Ecto neural progenitor cell (in vitro differentiated cells): ENCODE results near the gene CDK6.

ENCODE experiments used
- DNase-seq: peaks from one replicate; pipeline ENCODE4 v3.0.0-alpha.2; 2018; ENCODE audit warnings: low spot score

The CDK6 gene

GRCh38 chr7:92708111-92709042 lies 128.0 kb downstream of the CDK6 start:
- DNase-seq, result no peak

GRCh38 chr7:92707435-92707834 lies 128.9 kb downstream of the CDK6 start:
- DNase-seq, result no peak

- no peak for DNase-seq
These were observed 129.8 kb downstream of the CDK6 start for GRCh38 chr7:92706563-92706962.

- DNase-seq, result no peak
These were observed 130.5 kb downstream of the CDK6 start for GRCh38 chr7:92705831-92706230.

- no peak for DNase-seq
These were observed 131.5 kb downstream of the CDK6 start for GRCh38 chr7:92704858-92705257.

- DNase-seq, result no peak
These were observed 133.8 kb downstream of the CDK6 start for GRCh38 chr7:92702535-92702934.

- DNase-seq, result no peak
These were observed 136.3 kb downstream of the CDK6 start for GRCh38 chr7:92699966-92700514.

GRCh38 chr7:92699560-92699959 lies 136.8 kb downstream of the CDK6 start:
- DNase-seq, result no peak

GRCh38 chr7:92698237-92698841 lies 138.0 kb downstream of the CDK6 start:
- DNase-seq, result no peak

- DNase-seq, result no peak
These were observed 139.0 kb downstream of the CDK6 start for GRCh38 chr7:92697414-92697813.

- DNase-seq, result no peak
These were observed 139.4 kb downstream of the CDK6 start for GRCh38 chr7:92697012-92697411.

GRCh38 chr7:92696584-92696983 lies 139.8 kb downstream of the CDK6 start:
- DNase-seq, result no peak

- DNase-seq, result peak; percentile 65
These were observed 140.8 kb downstream of the CDK6 start for GRCh38 chr7:92695308-92696261.

- DNase-seq, result no peak
These were observed 142.2 kb downstream of the CDK6 start for GRCh38 chr7:92694211-92694610.

GRCh38 chr7:92693519-92693918 lies 142.9 kb downstream of the CDK6 start:
- no peak for DNase-seq

GRCh38 chr7:92691578-92691977 lies 144.8 kb downstream of the CDK6 start:
- DNase-seq, result no peak

GRCh38 chr7:92685136-92686042 lies 151.0 kb downstream of the CDK6 start:
- no peak for DNase-seq

GRCh38 chr7:92684274-92684673 lies 152.1 kb downstream of the CDK6 start:
- no peak for DNase-seq

- no peak for DNase-seq
These were observed 153.4 kb downstream of the CDK6 start for GRCh38 chr7:92682903-92683539.

GRCh38 chr7:92682330-92682729 lies 154.0 kb downstream of the CDK6 start:
- DNase-seq, result no peak
